Stimulated activated naive CD4-positive, alpha-beta T cell (primary cell): Measurements from ENCODE around the gene KCNMA1.

ENCODE experiments used
- DNase-seq, 6 experiments: peaks; one replicate each; lab custom pipeline; 2025; lab: John Stamatoyannopoulos, UW

KCNMA1 gene

DNA sequence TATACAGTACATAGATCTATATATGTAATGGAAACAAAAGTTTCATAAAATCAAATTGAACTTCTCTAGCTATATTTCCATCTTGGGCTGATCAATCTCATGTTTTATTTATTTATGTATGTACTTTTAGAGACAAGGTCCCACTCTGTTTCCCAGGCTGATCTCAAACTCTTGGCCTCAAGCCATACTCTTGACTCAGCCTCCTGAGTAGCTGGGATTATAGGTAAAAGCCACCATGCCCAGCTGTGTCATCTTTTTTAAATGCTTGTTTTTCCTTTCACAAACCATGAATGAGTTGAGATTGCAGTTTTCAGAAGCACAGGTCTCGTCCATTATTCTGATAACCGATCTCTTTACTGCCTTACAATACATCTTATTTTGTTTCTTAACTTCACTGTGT, 400.9 kb downstream of the KCNMA1 start:
- no peak for DNase-seq

DNA sequence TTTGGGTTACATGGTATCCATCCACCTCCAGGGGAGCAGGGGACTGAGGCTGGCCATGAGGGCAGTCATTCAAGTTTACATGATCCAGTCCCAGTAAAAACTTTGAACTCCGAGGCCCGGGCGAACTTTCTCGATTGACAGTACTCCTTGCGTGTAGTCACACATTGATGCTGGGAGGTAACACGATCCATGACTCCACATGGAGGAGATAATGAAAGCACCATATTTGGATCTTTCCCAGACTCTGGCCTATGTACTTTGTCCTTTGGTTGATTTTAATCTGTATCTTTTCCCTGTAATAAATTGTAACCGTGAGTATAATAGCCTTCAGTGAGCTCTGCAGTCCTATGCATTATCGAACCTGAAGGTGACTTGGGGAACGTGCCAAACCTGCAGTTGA, 401.6 kb downstream of the KCNMA1 start:
- DNase-seq = no peak

DNA sequence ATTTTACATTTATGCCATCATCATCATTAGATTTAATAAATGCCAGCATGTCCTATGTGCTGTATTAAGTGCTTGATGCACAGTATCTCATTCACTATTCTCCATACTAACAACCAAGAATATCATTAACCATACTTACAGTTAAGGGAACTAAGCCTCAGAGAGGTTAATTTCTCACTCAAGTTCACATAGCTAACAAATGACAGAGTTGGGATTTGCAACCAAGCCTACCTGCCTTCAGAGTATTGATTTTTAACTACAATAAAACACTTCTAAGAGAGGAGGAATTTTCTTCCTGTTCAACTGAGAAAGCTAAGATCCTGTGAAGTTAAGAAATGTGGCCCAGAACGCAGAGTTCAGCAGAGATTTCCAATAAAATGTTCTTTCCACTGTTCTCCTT, 403.0 kb downstream of the KCNMA1 start:
- DNase-seq = no peak

DNA sequence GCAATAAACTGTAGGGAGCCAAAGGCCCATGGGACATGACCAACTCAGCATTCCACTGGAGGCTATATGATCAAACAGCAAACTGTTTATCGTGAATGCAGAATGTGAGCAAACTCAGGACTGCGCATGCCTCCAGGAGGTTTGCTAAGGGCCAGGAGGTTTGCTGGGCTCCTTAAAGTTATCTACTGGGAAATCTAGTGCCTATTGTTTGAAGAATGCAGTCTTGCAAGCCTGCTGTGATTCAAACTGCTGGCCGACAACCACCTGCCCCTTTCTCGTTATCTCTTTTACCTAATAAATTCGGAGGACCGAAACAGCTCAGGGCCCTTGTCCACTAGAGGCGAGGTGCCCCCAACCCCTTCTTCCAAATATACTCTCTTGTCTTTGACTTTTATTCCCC, 404.1 kb downstream of the KCNMA1 start:
- no peak for DNase-seq

GRCh38 chr10:77231884-77232610, 405.6 kb downstream of the KCNMA1 start:
- no peak for DNase-seq

DNA sequence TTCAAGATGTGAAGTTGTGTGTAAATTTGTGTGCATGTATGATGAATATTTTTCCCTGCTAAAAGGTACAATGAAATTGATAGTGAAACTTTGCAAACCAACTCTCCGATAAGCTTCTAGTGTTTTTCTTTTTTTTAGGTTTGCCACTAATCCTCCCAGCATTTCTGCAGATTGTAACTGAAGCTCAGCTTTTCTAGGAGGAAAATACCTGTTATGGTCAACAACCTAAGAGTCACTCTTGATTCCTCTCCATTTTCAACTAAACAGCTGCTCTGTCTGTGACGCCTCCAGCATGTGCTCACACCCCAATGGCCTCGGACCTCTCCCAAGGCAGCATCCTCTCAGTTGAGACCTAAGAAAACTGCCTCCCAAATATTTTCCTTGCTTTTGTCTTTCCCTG, 406.2 kb downstream of the KCNMA1 start:
- DNase-seq = no peak

- no peak for DNase-seq
Observed at GRCh38 chr10:77230194-77230593, 407.4 kb downstream of the KCNMA1 start.

DNA sequence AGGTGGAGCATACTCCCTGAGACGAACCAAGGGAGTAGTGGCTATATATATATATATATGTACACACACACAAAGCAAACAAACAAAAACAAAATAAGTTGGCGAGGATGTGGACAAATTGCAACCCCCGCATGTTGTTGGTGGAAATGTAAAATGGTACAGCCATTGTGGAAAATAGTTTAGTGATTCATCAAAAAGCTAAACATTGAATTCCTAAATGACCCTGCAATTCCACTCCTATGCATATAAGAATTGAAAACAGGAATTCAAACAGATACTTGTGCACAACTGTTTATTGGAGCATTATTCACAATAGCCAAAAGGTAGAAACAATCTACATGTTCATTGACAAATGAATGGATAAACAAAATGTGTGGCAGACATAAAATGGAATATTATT, 407.9 kb downstream of the KCNMA1 start:
- no peak for DNase-seq

GRCh38 chr10:77228559-77228958, 409.0 kb downstream of the KCNMA1 start:
- no peak for DNase-seq

DNA sequence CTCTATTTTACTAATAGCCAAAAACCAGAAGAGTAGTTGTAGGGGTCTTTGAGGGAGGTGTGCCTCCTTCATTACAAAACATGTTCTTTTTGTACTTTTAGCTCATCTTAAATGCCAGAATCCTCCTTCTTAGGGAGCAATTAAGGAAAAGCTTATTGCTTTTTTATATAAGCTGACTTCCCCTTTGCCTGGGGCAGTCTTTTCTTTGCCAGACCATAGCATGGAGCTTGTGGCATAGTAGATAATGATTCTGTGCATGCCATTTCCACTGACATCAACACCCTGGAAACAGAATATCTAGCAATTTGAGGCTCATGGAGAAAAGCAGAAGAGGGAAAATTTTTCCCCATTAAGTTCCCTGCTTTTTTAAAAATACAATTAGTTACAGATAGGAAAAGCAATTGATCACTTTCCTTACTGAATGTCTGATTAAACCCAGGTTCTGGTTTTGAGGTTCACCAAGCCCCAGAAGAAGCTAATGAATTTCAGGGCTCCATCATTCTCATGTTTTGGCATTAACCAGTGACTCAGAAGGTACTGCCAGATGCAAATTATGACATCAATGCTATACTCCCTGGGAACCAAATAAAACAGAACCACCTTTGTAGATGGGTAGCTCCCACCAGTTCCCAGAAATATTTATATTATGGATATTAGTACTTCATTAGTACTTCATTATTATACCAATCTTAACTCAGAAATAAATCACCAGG, 410.6 kb downstream of the KCNMA1 start:
- DNase-seq = no peak

DNA sequence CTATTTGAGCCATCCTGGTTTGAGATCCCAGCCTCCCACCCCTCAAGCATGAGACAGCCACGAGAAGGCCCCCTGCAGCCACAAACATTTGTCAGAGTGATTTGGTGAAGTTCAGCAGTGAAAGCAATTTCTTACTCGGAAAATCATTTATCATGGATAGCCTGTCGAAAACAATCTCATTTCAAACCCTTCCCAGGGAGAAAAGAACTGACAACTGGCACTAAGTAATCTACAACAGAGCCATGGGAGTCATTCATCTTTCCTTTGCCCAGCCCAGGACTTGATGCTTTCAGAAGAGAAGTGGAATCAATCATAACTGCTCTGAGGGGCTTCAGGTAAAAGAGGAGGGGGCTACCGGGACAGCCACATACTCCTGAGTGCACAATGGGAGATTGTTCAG, 411.2 kb downstream of the KCNMA1 start:
- no peak for DNase-seq

- no peak for DNase-seq
Observed at GRCh38 chr10:77226020-77226419, 411.6 kb downstream of the KCNMA1 start.

DNA sequence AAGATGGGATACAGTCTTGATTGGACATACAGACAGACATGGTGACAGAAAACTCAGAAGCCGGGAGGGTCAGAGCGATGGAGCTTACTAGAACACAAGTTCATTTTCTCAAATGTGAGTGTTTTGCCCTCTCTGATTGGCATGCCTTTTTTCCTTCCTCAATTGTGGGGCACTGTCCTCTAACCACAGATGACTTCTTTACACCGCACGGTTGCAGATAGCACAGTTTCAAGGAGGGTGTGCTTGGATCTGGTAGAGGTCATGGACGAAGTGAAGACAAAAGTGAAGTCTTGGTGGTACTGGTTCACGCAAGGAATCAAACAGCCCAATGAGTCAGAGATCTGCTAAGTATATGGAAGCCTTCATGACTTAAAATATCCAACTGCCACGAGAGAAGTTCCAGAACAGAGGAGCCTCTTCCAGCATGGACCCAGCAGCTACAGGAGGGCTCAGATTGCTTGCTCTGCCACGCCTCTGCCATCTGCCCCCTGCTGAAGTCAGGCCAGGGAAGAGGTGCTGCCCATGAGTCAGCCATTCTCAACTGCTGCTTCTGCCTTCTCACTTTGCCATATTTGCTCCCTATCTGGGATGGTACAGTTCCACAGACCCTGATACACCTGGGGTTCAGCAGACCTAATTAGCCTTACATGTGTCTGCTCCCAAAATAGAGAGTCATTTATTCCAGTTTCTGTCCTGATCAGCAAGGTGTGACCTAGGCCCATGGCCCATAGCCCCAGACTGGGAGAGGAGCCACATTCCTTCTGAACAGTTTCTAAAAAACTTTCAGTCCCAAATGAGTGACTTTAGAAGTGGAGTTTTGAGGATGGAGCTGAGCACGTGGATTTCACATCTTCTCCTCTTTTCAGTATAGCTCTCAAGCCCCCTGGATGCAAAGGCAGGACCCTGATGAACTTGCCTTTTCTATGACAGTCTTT, 413.8 kb downstream of the KCNMA1 start:
- DNase-seq = no peak

GRCh38 chr10:77220150-77220549, 417.5 kb downstream of the KCNMA1 start:
- DNase-seq = no peak

- no peak for DNase-seq
Observed at GRCh38 chr10:77219046-77219445, 418.6 kb downstream of the KCNMA1 start.

DNA sequence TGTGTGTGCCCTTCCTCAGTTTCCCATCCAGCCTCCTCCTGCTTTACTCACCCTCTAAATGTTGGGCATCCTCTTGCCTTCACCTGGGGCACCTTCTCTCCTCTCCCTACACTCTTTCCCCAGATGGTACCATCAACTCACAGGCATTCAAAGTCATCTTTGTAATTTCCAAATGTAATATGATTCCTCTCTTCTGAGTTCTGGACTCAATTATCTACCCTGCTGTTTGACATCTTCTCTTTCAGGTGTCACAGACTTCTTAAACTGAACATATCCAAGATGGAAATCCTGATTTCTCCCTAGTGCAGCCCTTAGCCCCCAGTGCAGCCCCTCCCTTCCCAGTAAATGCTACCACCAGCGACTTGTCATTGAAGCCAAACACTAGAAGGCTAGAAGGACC, 422.8 kb downstream of the KCNMA1 start:
- no peak for DNase-seq

GRCh38 chr10:77212632-77213031, 425.0 kb downstream of the KCNMA1 start:
- no peak for DNase-seq

DNA sequence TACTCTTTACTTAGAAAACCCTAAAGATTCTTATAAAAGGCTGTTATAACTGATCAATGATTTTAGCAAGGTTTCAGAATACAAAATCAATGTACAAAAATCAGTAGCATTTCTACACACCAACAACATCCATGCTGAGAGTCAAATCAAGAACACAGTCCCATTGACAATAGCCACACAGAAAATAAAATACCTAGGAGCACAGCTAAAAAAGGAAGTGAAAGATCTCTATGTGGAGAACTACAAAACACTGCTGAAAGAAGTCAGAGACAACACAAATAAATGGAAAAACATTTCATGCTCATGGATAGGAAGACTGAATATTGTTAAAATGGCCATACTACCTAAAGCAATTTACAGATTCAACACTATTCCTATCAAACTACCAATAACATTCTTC, 427.0 kb downstream of the KCNMA1 start:
- DNase-seq = no peak

DNA sequence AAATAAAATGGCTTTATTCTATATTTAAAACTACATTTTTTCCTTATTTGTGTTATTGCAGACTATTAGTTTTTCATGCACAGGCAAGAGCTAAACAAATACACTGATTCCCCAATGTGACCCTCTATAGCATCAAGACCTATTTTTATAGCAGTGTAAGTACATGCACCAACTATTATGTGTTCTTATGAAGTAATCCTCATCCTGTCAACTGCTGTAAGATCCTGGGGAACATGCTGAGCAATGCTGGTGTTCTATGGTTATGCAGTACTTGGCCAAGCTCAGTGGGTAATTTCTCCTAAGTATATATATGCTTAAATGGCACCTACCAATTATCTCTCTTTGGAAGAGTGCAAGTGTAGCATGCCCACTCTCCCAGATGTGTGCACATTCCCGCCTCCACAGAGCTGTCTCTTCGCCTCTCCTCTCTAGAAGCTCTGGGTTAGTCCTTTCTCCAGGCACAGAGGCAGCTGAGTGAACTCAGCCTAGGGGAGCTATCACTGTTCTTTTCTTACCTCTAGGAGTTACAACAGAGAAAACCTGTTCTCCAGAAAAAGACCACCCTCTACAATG, 428.8 kb downstream of the KCNMA1 start:
- no peak for DNase-seq

DNA sequence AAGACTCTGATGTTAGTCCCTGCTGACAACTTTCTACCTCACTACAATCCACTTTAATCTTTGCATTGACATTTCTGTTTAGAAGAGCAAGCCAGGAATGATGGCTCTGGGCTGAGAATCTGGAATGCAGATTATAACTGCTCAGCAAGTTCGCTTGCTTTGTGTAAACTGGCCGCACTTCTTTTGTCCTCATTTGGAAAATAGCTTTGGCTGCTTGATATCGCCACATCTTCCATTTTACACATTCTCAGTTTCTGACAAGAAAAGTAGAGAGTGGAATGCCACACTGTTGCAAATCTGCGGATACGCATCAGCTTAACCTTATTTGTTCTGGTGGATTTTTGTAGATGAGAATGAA, 429.8 kb downstream of the KCNMA1 start:
- no peak for DNase-seq

DNA sequence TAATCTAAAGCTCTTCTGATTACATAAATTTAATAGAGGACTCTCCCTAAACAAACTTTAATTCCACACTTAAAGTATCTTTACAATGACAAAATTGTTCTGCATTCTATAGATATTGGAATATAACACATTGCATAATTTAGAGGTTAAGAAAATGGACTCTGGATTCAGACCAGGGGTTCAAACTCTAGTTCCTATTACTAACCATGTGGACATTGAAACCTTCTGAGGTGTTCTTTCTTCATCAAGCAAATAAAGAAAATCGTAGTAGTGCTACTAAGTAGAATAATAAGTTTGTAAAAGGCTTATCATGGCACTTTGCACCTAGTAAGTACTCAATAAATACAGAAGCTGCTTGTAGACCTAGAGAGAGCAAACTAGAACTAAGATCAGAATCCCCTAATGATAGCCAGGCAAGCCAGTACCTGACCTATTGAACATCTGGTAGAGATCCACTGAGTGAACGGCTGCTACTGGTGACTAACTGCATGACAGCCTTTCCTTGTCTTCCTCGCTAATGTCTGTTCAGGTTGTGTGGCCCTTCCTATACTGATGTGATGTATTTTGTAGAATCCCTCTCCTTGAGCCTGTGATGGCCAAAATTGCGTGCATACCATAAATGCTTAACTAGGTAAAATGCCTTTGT, 430.3 kb downstream of the KCNMA1 start:
- DNase-seq = no peak

GRCh38 chr10:77205135-77205534, 432.5 kb downstream of the KCNMA1 start:
- DNase-seq = no peak
